Glutamatergic neuron (in vitro differentiated cells): ENCODE results near the gene KSR1. TPM values are rescaled to one million over a fixed set of nuclear protein-coding genes. Genes with fewer than 3 reads are reported as not detected.
A peak's percentile ranks its signal among the peaks of the same experiment; 100 is the strongest.

ENCODE experiments used
- DNase-seq: peaks from one replicate; pipeline ENCODE4 v3.0.0; 2022
- H3K27ac Mint-ChIP-seq: one replicate; pipeline ENCODE4 v1.8.0; 2020; ENCODE audit warnings: mild to moderate bottlenecking, mixed read lengths, inconsistent platforms; ENCODE audit not compliant: unreplicated experiment
- H3K27me3 Mint-ChIP-seq: one replicate; pipeline ENCODE4 v1.8.0; 2020; ENCODE audit warnings: mild to moderate bottlenecking, moderate library complexity, mixed read lengths, inconsistent platforms; ENCODE audit not compliant: unreplicated experiment
- H3K36me3 Mint-ChIP-seq: one replicate; pipeline ENCODE4 v1.8.0; 2020; ENCODE audit warnings: mild to moderate bottlenecking, mixed read lengths, inconsistent platforms; ENCODE audit not compliant: unreplicated experiment
- H3K4me1 Mint-ChIP-seq: one replicate; pipeline ENCODE4 v1.8.0; 2020; ENCODE audit warnings: mild to moderate bottlenecking, low read depth, mixed read lengths, inconsistent platforms; ENCODE audit not compliant: unreplicated experiment
- H3K4me3 Mint-ChIP-seq: one replicate; pipeline ENCODE4 v1.8.0; 2020; ENCODE audit warnings: mild to moderate bottlenecking, mixed read lengths, inconsistent platforms; ENCODE audit not compliant: unreplicated experiment
- H3K9me3 Mint-ChIP-seq: one replicate; pipeline ENCODE4 v1.8.0; 2020; ENCODE audit warnings: mild to moderate bottlenecking, moderate library complexity, mixed read lengths, inconsistent platforms; ENCODE audit not compliant: unreplicated experiment
- CTCF ChIP-seq: fragments of 200-600 bp; sonication (generic); IDR thresholded peaks from one replicate; pipeline ENCODE4 v1.5.0; 2021; ENCODE audit not compliant: partially characterized antibody, unreplicated experiment
- total RNA-seq: library from RNA; stranded (reverse); fragmentation: NEBNext Ultra II Directional; extraction: Animal tissue kit (Norgen Biotek cat#: 25700); gene quantifications from one replicate; pipeline ENCODE4 v1.2.1, GENCODE V29; 2021; ENCODE audit not compliant: unreplicated experiment

KSR1 gene
- total RNA-seq, 1 donor from 2014 or later = 203 TPM

GRCh38 chr17:27513849-27514248 lies 57.6 kb downstream of the KSR1 start:
- Mint-ChIP-seq H3K36me3 (no peaks in the 10 kb centered on the region), H3K4me1 (peaks cover 46% of the 10 kb centered on the region)

GRCh38 chr17:27514595-27515413 lies 58.6 kb downstream of the KSR1 start:
- Mint-ChIP-seq H3K27ac (no peak overlapping the region), H3K9me3 (peaks cover 7% of the 10 kb centered on the region), H3K4me3 (no peak overlapping the region), H3K4me1 (peaks cover 53% of the 10 kb centered on the region), H3K36me3 (no peaks in the 10 kb centered on the region), H3K27me3 (peaks cover 5% of the 10 kb centered on the region)
- no peak for DNase-seq
- TF ChIP-seq CTCF = no peak

More at GRCh38 chr17:27513849-27514248, 57.6 kb downstream of the KSR1 start:
- DNase-seq = no peak
- Mint-ChIP-seq H3K9me3 (peaks cover 7% of the 10 kb centered on the region), H3K4me3 (no peak overlapping the region), H3K27me3 (peaks cover 5% of the 10 kb centered on the region), H3K27ac (no peak overlapping the region)
- TF ChIP-seq CTCF = no peak

GRCh38 chr17:27518048-27518447 lies 61.8 kb downstream of the KSR1 start:
- H3K9me3 Mint-ChIP-seq = peaks cover 7% of the 10 kb centered on the region
- H3K4me3 Mint-ChIP-seq = peak overlapping the region; percentile 32
- H3K36me3 Mint-ChIP-seq = no peaks in the 10 kb centered on the region
- peaks cover 46% of the 10 kb centered on the region for H3K4me1 Mint-ChIP-seq
- no peak for TF ChIP-seq CTCF
- peaks cover 5% of the 10 kb centered on the region for H3K27me3 Mint-ChIP-seq
- peak overlapping the region; percentile 14 for H3K27ac Mint-ChIP-seq
- DNase-seq = no peak

- Mint-ChIP-seq H3K36me3 (no peaks in the 10 kb centered on the region), H3K27ac (peak overlapping the region; percentile 40)
These were observed 62.6 kb downstream of the KSR1 start for GRCh38 chr17:27518545-27519521.

More at GRCh38 chr17:27518545-27519521, 62.6 kb downstream of the KSR1 start:
- H3K4me1 Mint-ChIP-seq = peaks cover 45% of the 10 kb centered on the region
- H3K9me3 Mint-ChIP-seq = peaks cover 6% of the 10 kb centered on the region
- peaks cover 5% of the 10 kb centered on the region for H3K27me3 Mint-ChIP-seq
- no peak for TF ChIP-seq CTCF
- H3K4me3 Mint-ChIP-seq = peak overlapping the region; percentile 25
- no peak for DNase-seq
